ENCODE results near the gene CARS1.

Gene CARS1

GRCh38 chr11:3058753-3059664 lies 1.8 kb upstream of the CARS1 start:
- DNase-seq = no peak

- DNase-seq = peak; percentile 28
Observed at GRCh38 chr11:3056296-3057068, 741 bp downstream of the CARS1 start.

GRCh38 chr11:3055891-3056290 lies 1.3 kb downstream of the CARS1 start:
- DNase-seq = no peak

DNA sequence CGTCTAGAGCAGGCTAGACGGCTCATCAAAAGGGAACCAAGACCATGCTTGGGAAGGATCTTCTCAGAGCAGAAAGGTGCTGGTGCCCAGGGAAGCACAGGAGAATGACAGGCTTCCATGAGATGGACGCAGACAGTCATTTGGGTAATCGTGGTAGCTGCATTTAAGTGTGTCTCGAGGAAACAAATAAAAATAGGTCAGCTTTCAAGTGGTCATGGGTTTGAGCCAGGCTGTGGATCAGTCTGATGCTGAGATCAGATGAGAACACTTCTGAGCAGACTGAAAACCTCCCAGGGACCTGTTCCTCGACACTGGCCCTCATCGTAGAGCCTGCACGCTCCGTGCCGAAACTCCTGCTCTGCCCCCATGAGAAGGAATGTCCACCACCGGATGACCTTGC lies 4.7 kb downstream of the CARS1 start:
- DNase-seq = no peak

DNA sequence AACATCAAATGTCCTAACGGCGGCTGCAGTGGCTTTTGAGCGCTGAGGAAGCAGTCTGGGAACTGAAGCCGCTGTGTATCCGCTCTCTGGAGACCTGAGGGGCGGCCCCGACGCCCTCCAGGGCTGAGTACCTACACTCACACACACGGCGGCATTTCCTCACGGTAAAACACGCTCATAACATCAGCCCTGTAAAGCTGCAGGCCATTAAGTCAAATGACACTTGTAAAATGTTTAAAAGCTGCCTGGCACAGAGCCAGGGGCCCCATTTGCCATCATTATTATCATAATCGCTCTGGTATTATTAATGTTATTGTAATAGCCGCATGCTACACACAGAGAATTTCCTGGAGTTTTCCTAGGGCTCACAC lies 5.1 kb downstream of the CARS1 start:
- peak; percentile 2 for DNase-seq

GRCh38 chr11:3051196-3052108 lies 5.8 kb downstream of the CARS1 start:
- no peak for DNase-seq

DNA sequence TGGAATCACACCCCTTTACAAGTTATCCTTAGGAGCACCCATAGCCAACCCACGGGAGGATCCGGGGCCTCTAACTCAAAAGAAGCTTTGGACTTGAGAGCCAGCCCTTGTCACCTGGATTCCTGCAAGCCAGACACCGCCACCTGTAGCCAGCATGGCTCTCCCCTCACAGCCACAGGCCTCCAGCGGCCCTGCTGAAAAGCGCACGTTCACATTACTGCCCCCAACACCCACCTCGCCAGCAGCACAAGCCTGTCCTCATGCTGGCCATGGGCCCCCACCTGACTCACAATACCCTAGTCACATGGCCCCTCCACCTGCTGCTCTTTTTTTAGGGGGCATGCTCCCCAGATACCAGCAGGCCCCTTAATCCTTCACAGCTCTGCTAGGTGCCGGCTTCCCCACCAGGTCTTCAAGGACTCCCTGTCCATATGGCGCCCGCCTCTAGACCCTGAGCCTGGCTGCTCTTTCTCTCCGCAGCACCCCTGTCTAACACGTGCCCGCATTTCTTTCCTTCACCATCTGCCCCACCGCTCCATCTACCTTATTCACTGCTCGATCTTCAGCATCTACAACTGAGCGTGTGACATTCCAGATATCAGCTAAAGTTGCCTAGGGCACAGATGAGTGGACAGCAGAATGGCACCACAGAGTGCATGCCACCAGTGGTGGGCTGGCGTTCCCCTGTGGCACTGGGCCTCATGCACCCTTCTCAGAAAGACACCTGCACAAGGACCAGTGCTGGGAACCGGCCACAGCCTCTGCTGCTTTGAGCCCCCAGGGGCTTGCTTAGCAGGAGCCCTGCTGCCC lies 6.6 kb downstream of the CARS1 start:
- DNase-seq = no peak

- DNase-seq = peak; percentile 36
Observed at GRCh38 chr11:3049430-3050243, 7.6 kb downstream of the CARS1 start.

DNA sequence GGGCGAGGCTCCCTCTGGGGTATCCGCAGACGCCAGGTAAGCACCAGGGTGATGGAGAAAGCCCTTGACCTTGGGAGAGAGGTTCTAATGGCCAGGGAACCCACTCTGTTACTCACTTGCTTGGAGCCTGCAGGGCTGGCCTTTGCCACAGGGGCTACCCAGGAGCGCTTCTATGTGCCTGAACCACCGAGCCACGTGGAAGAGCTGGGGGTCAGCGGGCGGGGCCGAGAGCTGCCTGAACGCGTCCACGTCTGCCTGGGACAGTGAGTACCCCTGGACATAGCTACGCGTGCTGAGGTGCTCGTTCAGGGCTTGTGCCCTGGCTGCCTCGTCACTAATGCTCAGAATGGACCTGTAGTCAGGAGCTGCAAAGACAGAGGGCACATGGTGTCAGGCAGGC lies 9.6 kb downstream of the CARS1 start:
- DNase-seq = no peak

- DNase-seq = no peak
Observed at GRCh38 chr11:3046641-3047040, 10.6 kb downstream of the CARS1 start.

GRCh38 chr11:3046190-3046589 lies 11.0 kb downstream of the CARS1 start:
- no peak for DNase-seq

- no peak for DNase-seq
Observed at GRCh38 chr11:3044915-3045314, 12.3 kb downstream of the CARS1 start.

- DNase-seq = no peak
Observed at GRCh38 chr11:3044004-3044403, 13.2 kb downstream of the CARS1 start.

DNA sequence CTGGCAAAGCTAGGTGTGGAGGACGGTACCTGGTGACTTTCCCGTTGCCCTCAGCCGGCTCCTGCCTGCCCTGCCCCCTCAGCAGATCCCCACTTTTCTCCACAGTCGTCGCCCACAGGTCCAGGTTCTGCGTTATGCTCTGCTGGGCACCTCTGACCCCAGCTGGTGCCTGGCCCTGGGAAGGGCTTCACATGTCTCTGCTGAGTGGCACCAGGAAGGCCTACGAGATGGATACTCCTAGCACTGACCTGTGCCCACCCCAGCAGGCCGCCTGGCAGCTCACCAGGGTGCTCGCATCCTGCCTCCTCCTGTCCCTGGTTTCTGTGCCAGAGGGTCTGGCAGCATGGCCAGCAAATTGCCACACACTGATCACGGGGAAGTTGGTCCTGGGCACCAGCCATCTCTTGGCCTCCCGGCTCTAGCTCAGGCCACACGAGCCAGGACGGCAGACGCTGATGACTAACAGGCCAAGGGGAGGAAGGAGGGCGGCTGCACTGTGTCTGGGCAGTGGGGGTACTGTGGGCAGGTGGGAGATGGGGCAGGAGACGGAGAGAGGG lies 13.8 kb downstream of the CARS1 start:
- DNase-seq = no peak

- no peak for DNase-seq
Observed at GRCh38 chr11:3042496-3043314, 14.5 kb downstream of the CARS1 start.

DNA sequence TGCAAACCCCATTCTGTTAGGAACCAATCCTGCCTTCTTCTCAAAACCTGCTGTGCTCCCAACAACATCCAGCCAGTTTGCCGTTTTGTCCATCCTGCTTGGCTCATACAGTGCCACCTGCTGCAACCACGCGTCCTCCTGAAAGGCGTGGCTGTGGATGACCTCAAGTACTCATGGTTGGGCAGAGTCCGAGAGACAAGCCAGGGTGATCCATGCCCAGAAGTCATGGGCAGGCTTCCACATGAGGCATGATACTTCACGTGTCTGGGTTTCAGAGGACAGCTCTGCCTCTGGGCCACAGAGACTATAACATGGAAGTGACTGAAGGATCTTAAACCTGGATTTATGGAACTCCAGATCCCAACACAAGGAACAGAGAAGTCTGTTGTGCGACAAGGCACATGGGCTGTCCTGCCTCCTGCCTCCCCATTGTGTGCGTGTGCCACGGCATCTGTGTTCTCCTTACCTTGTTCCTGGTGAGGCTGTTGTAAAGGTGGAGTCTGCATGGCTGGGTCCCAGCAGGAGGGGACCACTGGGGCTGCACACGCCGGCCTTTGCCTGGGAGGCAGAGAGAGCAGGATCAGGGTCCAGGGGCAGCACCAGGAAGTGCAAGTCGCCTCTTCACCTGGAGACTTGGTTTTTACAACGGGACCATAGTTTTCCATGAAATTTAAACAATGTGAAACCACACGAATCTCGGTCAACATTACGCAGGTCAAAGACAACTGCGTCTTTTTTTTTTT lies 15.4 kb downstream of the CARS1 start:
- DNase-seq = no peak

DNA sequence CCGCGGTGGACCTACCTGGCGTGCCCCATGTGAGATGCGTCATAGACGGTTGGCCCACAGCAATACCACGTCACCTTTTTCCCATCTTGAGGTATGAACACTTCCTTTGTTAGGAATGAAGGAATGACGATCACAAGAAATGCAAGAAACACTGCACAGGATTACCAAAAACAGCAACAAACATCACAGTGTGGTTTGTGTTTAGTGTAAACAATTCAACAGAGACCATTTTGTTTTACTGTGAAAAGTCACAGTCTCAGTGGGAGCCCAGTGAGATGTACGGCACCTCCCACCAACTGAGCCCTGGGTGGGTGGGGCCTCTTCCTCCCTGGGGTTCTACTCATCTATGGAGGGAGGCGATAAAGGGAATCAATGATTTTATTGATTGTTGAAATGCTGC lies 16.3 kb downstream of the CARS1 start:
- no peak for DNase-seq

DNA sequence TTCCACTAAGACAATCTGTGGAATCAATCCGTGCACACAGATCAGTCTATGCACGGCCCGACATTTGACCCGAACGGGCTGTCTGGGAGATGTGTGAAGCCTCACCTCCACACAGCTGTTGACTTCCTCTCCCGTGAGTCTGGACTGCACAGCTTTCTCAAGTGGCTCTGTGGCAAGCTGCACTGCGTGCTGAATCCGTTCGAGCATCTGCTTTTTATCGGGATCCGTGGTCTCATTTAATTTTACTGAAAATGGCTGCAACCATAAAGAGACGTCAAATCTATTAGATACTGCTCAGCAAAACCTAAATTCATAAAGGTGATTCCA lies 19.3 kb downstream of the CARS1 start:
- DNase-seq = no peak

Measured in NCI-H2029 (cell line).